ENCODE measurements around the gene GJC2.
A peak's percentile ranks its signal among the peaks of the same experiment; 100 is the strongest.

GJC2 gene

DNA sequence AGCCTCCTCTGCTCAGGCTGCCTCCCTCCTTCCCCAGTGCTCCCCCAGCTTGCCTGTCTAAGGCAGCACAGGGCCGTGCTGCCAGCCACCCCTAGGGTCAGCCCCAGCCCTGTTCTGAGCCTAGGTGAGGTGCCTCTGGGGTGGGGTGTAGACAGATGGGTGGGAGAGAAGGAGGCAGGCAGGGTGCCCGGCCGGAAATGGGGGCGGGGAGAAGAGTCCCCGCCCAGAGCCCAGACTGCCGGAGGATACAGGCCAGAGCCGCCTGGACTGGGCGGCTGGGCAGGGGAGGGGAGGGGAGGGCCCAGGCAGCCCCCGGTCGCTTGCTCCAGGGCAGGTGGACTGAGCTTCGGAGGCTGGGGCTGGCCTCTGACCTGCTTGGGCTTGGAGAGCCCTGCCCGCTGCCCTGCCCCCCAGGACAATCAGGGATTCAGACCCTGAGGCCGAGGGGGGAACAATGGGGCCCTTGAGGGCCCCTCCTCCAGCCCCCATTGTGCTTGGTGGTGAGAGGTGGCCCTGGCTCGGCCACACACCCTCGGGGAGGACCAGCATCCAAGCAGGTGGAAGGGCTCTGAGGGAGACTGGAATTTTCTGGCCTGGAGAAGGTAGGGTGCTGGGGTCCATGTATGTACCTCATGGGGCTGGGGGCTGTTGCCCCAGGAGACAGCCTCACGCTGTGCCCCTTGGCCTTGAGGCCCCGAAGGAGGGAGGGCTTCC is at the start of gene GJC2:
Gene GJC2, plus strand, starts transcription at position 525 of the 714 bp plus-strand sequence. CDS start 7,829 bp downstream, outside the sequence.
- no peak within 1 kb of the TSS for H3K4me3 ChIP-seq (replicated peaks in 1 of 2; ENCODE audit: low read depth in 2 of 2, low read length in 2 of 2)
- DNase-seq (ENCODE audit: low read depth in 2 of 2) = peak; percentile 26 to 61
- TF ChIP-seq, protein P1, sequence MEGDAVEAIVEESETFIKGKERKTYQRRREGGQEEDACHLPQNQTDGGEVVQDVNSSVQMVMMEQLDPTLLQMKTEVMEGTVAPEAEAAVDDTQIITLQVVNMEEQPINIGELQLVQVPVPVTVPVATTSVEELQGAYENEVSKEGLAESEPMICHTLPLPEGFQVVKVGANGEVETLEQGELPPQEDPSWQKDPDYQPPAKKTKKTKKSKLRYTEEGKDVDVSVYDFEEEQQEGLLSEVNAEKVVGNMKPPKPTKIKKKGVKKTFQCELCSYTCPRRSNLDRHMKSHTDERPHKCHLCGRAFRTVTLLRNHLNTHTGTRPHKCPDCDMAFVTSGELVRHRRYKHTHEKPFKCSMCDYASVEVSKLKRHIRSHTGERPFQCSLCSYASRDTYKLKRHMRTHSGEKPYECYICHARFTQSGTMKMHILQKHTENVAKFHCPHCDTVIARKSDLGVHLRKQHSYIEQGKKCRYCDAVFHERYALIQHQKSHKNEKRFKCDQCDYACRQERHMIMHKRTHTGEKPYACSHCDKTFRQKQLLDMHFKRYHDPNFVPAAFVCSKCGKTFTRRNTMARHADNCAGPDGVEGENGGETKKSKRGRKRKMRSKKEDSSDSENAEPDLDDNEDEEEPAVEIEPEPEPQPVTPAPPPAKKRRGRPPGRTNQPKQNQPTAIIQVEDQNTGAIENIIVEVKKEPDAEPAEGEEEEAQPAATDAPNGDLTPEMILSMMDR (IDR thresholded peaks at IDR 0.05; ENCODE audit: low read depth, low read length) = no peak

DNA sequence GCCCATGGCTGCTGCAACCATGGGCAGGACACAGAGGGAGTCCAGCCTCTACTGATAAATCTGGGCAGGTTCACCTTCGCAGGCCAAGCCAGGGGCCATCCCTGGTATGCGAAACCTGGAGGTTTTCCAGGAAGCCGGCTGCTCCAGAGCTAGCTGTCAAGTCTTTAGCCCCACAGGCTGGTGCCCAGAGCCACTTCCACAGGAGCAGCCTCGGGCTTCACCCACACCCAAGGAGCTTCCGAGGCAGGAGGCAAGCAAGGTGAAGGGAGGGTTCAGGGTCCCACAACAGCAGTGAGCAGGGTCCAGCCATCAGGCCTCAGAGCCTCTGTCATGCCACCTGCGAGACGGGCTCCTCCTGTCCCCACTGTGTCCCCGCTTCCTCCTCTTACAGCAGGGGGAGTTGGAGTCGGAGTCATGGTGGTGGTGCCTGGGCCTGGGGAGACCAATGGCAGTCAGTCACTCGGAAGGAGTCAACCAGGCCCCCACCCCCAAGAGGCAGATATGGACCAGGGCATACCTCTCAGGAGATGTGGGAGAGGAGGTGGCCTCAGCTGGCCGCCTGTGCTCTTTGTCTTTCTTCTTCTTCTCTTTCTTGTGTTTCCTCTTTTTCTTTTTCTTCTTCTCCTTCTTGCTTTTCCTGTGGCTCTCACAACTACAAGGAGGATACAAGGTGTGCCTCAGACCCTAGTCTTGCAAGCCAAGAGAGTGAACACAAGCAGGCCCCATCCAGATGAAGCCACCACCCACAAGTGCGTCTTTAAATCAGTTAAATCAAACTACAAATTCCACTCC is 48.7 kb upstream of the GJC2 start:
- peak overlapping the region in 1 of 2 donors; percentile 93 for H3K4me3 ChIP-seq (replicated peaks in 1 of 2; ENCODE audit: low read depth in 2 of 2, low read length in 2 of 2)
- TF ChIP-seq, protein P1 (IDR thresholded peaks at IDR 0.05; ENCODE audit: low read depth, low read length) = no peak
- DNase-seq (ENCODE audit: low read depth in 2 of 2) = no peak

DNA sequence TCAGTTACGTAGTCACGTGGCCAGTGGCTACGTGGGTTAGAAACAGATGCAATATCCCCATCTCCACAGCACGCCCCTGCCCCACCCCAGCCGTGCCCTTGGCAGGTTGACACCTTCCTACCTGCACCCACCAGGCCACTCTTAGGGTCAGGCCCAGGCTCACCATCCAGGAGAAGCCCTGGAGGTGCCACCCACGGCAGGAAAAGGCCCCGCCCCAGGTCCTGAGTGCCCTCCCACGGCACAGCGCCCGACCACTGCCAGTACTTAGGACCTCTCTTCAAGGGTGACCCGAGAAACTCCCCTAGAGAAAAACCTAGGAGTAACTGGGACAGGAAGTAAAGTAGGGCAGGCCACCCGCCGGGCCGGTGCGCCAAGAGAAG is 48.1 kb upstream of the GJC2 start:
- H3K4me3 ChIP-seq (replicated peaks in 1 of 2; ENCODE audit: low read depth in 2 of 2, low read length in 2 of 2) = peak overlapping the region; percentile 80 to 93
- DNase-seq (ENCODE audit: low read depth in 2 of 2) = no peak
- TF ChIP-seq, protein P1 (IDR thresholded peaks at IDR 0.05; ENCODE audit: low read depth, low read length) = no peak

DNA sequence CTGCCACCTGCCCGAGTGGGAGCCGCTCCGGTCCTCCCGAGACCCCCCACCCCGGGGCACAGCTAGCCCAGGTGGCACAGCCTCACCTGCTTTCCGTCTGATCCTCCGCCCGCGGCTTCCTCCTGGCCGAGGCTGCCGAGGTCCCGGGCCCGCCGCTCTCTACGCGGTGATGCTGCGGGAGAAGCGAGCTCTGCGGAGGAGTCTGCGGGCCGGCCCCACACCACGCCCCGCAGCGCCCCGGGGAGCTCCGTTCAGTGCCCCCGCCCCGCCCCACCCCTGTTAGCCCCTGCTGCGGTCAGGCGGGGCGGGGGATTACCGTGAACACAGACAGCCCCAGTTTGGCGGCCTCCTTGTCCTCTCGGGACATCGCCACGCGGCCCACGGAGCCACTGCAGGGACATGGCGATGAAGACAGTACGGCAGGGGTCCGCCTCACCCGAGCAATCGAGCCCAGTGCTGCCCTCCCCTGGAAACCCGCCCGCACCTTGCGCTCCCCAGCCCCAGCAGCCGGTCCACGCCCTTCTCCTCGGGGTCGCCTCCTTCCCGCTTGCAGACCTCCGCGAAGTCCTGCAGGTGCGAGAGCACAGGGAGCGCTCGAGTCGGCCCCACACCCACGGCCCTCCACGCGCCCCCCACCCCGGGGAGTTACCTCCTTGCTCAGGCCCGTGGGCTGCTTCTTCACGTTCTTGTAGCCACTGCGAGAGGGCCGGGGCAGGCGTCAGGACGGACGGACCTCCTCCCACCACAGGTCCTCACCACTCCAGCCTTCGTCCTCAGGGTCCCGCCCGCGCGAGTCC is 47.5 kb upstream of the GJC2 start:
- TF ChIP-seq, protein P1 (IDR thresholded peaks at IDR 0.05; ENCODE audit: low read depth, low read length) = peak; percentile 25
- peak overlapping the region; percentile 80 to 93 for H3K4me3 ChIP-seq (replicated peaks in 1 of 2; ENCODE audit: low read depth in 2 of 2, low read length in 2 of 2)
- peak in 1 of 2 donors; percentile 28 for DNase-seq (ENCODE audit: low read depth in 2 of 2)

DNA sequence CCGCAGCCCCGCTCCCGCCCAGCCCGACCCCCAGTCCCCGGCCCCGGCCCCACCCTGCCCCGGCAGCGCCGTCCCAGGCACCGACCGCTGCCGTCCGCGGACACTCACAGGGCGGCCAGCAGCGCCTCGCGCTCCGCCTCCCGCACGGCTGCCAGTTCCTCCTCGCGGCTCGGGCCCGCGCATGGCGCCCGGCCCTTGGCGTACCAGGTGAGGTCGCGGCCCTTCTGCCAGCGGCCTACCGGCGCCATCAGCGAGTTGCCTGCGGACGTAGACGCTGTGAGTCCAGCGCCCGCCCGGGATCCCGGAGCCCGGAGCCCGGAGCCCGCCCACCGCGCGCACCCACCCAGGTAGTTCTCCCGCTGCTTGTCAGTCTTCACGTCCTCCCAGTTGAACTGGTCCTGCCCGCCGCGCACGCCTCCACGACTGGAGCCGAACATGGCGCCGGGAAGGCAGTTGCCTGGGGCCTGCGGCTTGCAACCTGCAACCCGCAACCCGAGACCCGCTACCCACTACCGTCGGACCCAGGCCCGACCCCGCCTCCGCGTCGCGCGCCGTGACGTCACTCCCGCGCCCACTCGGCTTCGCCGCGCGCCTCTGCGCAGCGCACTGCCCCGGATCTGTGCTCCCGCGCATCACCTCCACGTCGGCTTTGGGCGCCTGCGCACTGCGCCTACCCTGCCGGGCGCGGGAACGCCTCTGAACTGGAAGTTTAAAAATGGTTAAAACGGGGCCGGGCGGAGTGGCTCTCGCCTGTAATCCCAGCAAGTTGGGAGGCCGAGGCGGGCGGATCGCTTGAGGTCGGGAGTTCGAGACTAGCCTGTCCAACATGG is 46.7 kb upstream of the GJC2 start, which contains the start of gene C1orf35:
Gene C1orf35, minus strand, starts transcription at position 535 of the 830 bp plus-strand sequence. Its CDS starts 98 bp downstream, at position 437.
- peak; percentile 92 to 93 for DNase-seq (ENCODE audit: low read depth in 2 of 2)
- TF ChIP-seq, protein P1 (IDR thresholded peaks at IDR 0.05; ENCODE audit: low read depth, low read length) = no peak
- peak within 1 kb of the TSS; percentile 80 to 93 for H3K4me3 ChIP-seq (replicated peaks in 1 of 2; ENCODE audit: low read depth in 2 of 2, low read length in 2 of 2)

All from cardiac fibroblast (primary cell).